ENCODE data around the gene NELFE. TPM values are rescaled to one million over a fixed set of nuclear protein-coding genes. Genes with fewer than 3 reads are reported as not detected.
A peak's percentile ranks its signal among the peaks of the same experiment; 100 is the strongest.

Gene NELFE
- total and polyA plus RNA-seq, 2 of the 13 experiments (the other 11 are each of a cell fraction or from before 2014, with no cell fraction given) = 51.3 to 69.8 TPM

DNA sequence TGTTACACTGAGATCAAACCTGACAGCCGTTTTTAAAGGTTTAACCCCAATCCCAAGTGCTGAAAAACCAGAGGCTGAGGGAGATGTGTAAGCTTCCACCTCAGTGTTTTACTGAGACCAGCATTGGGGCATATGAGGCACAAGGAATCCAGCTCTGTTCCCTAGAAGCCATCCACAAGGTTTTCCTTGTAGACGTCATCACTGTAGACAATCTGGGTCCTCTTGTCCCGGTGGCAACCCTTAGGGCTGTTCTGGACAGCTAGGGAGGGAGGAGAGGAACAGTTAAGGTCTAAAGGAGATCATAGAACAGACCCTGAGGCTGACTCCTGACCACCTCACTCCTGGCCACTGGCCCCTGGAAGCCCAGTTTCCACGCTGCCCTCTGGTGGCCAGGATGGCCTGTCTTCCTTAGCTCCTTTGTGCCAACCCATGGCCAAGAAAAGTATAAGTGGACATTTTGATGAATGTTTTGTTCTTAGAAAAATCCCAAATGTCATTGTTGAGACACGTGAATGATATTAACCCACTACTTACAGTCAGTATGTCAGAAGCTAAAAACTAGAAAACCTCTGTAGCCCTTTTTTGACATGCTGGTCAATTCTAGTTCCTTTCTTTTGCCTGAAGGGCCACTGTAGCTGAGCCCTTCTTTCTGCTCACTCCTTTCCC is 6.5 kb downstream of the NELFE start (continued):
- TF ChIP-seq, protein P1, sequence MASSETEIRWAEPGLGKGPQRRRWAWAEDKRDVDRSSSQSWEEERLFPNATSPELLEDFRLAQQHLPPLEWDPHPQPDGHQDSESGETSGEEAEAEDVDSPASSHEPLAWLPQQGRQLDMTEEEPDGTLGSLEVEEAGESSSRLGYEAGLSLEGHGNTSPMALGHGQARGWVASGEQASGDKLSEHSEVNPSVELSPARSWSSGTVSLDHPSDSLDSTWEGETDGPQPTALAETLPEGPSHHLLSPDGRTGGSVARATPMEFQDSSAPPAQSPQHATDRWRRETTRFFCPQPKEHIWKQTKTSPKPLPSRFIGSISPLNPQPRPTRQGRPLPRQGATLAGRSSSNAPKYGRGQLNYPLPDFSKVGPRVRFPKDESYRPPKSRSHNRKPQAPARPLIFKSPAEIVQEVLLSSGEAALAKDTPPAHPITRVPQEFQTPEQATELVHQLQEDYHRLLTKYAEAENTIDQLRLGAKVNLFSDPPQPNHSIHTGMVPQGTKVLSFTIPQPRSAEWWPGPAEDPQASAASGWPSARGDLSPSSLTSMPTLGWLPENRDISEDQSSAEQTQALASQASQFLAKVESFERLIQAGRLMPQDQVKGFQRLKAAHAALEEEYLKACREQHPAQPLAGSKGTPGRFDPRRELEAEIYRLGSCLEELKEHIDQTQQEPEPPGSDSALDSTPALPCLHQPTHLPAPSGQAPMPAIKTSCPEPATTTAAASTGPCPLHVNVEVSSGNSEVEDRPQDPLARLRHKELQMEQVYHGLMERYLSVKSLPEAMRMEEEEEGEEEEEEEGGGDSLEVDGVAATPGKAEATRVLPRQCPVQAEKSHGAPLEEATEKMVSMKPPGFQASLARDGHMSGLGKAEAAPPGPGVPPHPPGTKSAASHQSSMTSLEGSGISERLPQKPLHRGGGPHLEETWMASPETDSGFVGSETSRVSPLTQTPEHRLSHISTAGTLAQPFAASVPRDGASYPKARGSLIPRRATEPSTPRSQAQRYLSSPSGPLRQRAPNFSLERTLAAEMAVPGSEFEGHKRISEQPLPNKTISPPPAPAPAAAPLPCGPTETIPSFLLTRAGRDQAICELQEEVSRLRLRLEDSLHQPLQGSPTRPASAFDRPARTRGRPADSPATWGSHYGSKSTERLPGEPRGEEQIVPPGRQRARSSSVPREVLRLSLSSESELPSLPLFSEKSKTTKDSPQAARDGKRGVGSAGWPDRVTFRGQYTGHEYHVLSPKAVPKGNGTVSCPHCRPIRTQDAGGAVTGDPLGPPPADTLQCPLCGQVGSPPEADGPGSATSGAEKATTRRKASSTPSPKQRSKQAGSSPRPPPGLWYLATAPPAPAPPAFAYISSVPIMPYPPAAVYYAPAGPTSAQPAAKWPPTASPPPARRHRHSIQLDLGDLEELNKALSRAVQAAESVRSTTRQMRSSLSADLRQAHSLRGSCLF (CRISPR knock-in tag; IDR thresholded peaks at IDR 0.05; ENCODE audit: borderline replicate concordance) = no peak
- TF ChIP-seq HMG20A (CRISPR knock-in tag; IDR thresholded peaks at IDR 0.05; ENCODE audit: borderline replicate concordance) (no peak), ZNF713 (CRISPR knock-in tag; IDR thresholded peaks at IDR 0.05) (no peak), ZBTB7B (CRISPR knock-in tag; IDR thresholded peaks at IDR 0.05) (no peak), ZC3H4 (CRISPR knock-in tag; IDR thresholded peaks at IDR 0.05; ENCODE audit: borderline replicate concordance) (no peak), ZNF777 (CRISPR knock-in tag; IDR thresholded peaks at IDR 0.05) (no peak), NFKB2 (CRISPR knock-in tag; IDR thresholded peaks at IDR 0.05; ENCODE audit: borderline replicate concordance) (no peak), KDM5B (CRISPR knock-in tag; IDR thresholded peaks at IDR 0.05; ENCODE audit: borderline replicate concordance) (no peak), MEIS2 (CRISPR knock-in tag; IDR thresholded peaks at IDR 0.05) (no peak), ZSCAN29 (CRISPR knock-in tag; conservative IDR thresholded peaks at IDR 0.05) (no peak), SATB2 (CRISPR knock-in tag; IDR thresholded peaks at IDR 0.05) (no peak), RFX3 (CRISPR knock-in tag; IDR thresholded peaks at IDR 0.05) (no peak), JDP2 (CRISPR knock-in tag; IDR thresholded peaks at IDR 0.05; ENCODE audit: borderline replicate concordance) (no peak), HMGA1 (CRISPR knock-in tag; conservative IDR thresholded peaks at IDR 0.05) (no peak), ZNF501 (CRISPR knock-in tag; IDR thresholded peaks at IDR 0.05) (0 out of 2 replicates have a peak, but pooled peaks have one; percentile 8), HES4 (CRISPR knock-in tag; IDR thresholded peaks at IDR 0.05; ENCODE audit: borderline replicate concordance) (no peak)
- TF ChIP-seq, protein P2, sequence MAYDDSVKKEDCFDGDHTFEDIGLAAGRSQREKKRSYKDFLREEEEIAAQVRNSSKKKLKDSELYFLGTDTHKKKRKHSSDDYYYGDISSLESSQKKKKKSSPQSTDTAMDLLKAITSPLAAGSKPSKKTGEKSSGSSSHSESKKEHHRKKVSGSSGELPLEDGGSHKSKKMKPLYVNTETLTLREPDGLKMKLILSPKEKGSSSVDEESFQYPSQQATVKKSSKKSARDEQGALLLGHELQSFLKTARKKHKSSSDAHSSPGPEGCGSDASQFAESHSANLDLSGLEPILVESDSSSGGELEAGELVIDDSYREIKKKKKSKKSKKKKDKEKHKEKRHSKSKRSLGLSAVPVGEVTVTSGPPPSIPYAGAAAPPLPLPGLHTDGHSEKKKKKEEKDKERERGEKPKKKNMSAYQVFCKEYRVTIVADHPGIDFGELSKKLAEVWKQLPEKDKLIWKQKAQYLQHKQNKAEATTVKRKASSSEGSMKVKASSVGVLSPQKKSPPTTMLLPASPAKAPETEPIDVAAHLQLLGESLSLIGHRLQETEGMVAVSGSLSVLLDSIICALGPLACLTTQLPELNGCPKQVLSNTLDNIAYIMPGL (CRISPR knock-in tag; IDR thresholded peaks at IDR 0.05; ENCODE audit: borderline replicate concordance in 1 of 2, low read depth in 1 of 2) = peak in 1 of 2 experiments; percentile 49; a peak in 2 of 4 replicates
- TF ChIP-seq, protein P3, sequence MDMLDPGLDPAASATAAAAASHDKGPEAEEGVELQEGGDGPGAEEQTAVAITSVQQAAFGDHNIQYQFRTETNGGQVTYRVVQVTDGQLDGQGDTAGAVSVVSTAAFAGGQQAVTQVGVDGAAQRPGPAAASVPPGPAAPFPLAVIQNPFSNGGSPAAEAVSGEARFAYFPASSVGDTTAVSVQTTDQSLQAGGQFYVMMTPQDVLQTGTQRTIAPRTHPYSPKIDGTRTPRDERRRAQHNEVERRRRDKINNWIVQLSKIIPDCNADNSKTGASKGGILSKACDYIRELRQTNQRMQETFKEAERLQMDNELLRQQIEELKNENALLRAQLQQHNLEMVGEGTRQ (IDR thresholded peaks at IDR 0.05; ENCODE audit: low read depth, low read length) = no peak
- TF ChIP-seq, protein P3 (CRISPR knock-in tag; IDR thresholded peaks at IDR 0.05; ENCODE audit: borderline replicate concordance) = no peak
- TF ChIP-seq, protein P4, sequence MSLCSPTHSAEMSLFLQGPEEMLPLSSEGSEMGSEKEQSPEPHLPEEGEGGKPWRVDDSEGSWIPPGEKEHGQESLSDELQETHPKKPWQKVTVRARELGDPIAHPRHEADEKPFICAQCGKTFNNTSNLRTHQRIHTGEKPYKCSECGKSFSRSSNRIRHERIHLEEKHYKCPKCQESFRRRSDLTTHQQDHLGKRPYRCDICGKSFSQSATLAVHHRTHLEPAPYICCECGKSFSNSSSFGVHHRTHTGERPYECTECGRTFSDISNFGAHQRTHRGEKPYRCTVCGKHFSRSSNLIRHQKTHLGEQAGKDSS (CRISPR knock-in tag; IDR thresholded peaks at IDR 0.05; ENCODE audit: borderline replicate concordance, low read depth) = 0 out of 2 replicates have a peak, but pooled peaks have one; percentile 30
